GM12891 (cell line): ENCODE results near the gene CCDC197.

Source experiments
- POLR2A ChIP-seq: IDR thresholded peaks from 2 replicates; pipeline ENCODE4 v1.6.1; 2011; ENCODE audit warnings: low read depth, low read length, control low read depth
- POLR2AphosphoS5 ChIP-seq: IDR thresholded peaks from 2 replicates; pipeline ENCODE4 v1.6.1; 2011; ENCODE audit warnings: low read depth, low read length, control low read depth
- TAF1 ChIP-seq: IDR thresholded peaks from 2 replicates; pipeline ENCODE4 v1.6.1; 2011; ENCODE audit warnings: low read depth, low read length, control low read depth

- TF ChIP-seq POLR2AphosphoS5 (no peak), TAF1 (no peak), POLR2A (peak; percentile 14; the same call in 1 of the 2 replicates)
These were observed 54.7 kb downstream of the CCDC197 start for GRCh38 chr14:94051779-94052178.
